Fibroblast of lung (primary cell): ENCODE results near the gene CPO. TPM values are rescaled to one million over a fixed set of nuclear protein-coding genes. Genes with fewer than 3 reads are reported as not detected.

ENCODE experiments used
- DNase-seq, 2 donors: peaks; one replicate each; pipeline versions ENCODE4 v3.0.0 to v3.0.0-alpha.2; 2010; ENCODE audit warnings: low read depth in 2 of 2
- H2AFZ ChIP-seq: 2 replicates; pipeline ENCODE4 v1.5.1; 2012; ENCODE audit warnings: low read length, control low read depth, inconsistent platforms
- H3K27ac ChIP-seq: 2 replicates; pipeline ENCODE4 v1.5.1; 2011; ENCODE audit warnings: low read length, control low read depth; ENCODE audit not compliant: insufficient read depth
- H3K27me3 ChIP-seq: 2 replicates; pipeline ENCODE4 v1.5.1; 2011; ENCODE audit warnings: mild to moderate bottlenecking, low read length; ENCODE audit not compliant: control insufficient read depth, insufficient read depth
- H3K36me3 ChIP-seq: 2 replicates; pipeline ENCODE4 v1.5.1; 2011; ENCODE audit warnings: low read length; ENCODE audit not compliant: control insufficient read depth, insufficient read depth
- H3K4me1 ChIP-seq: 2 replicates; pipeline ENCODE4 v1.5.1; 2011; ENCODE audit warnings: low read length; ENCODE audit not compliant: control insufficient read depth, insufficient read depth; ENCODE audit errors: extremely low read depth
- H3K4me2 ChIP-seq: 2 replicates; pipeline ENCODE4 v1.5.1; 2011; ENCODE audit warnings: low read length, control low read depth; ENCODE audit not compliant: insufficient read depth; ENCODE audit errors: extremely low read depth
- H3K4me3 ChIP-seq, 4 experiments: fragments of 200-600 bp in 1 of 4; sonication (generic) in 1 of 4; replicated peaks in 1 of 4; 2 replicates each; pipeline ENCODE4 v1.5.1; 2011 to 2016; ENCODE audit warnings: low read length in 4 of 4, low read depth in 3 of 4, mild to moderate bottlenecking in 3 of 4, control low read depth in 2 of 4, inconsistent platforms in 1 of 4, mixed read lengths in 1 of 4; ENCODE audit not compliant: insufficient read depth in 1 of 4; ENCODE audit errors: control extremely low read depth in 1 of 4
- H3K79me2 ChIP-seq: 2 replicates; pipeline ENCODE4 v1.5.1; 2012; ENCODE audit warnings: mild to moderate bottlenecking, low read length, inconsistent platforms; ENCODE audit not compliant: control insufficient read depth, insufficient read depth
- H3K9ac ChIP-seq: 2 replicates; pipeline ENCODE4 v1.5.1; 2011; ENCODE audit warnings: mild to moderate bottlenecking, low read length, control low read depth; ENCODE audit not compliant: insufficient read depth
- H3K9me3 ChIP-seq: 2 replicates; pipeline ENCODE4 v1.5.1; 2012; ENCODE audit warnings: low read depth, low read length; ENCODE audit not compliant: control insufficient read depth, insufficient read depth
- H4K20me1 ChIP-seq: 2 replicates; pipeline ENCODE4 v1.5.1; 2011; ENCODE audit warnings: low read length; ENCODE audit not compliant: control insufficient read depth, insufficient read depth; ENCODE audit errors: extremely low read depth
- EZH2 ChIP-seq: IDR thresholded peaks from 2 replicates; pipeline ENCODE4 v1.5.1; 2012; ENCODE audit warnings: low read length, control low read depth, mild to moderate bottlenecking; ENCODE audit errors: missing control alignments
- polyA plus RNA-seq, 2 donors: library from polyadenylated mRNA; depleted of rRNA in 1 of 2; stranded (reverse) in 1 of 2; unstranded in 1 of 2; fragments of >200 nt; gene quantifications; 2 replicates each; pipeline ENCODE4 v1.2.1, GENCODE V29; 2011 to 2012; ENCODE audit warnings: missing spikeins in 1 of 2
- total RNA-seq: library from RNA; depleted of rRNA; stranded (reverse); fragments of >200 nt; gene quantifications from 2 replicates; pipeline ENCODE4 v1.2.1, GENCODE V29; 2014
- TF ChIP-seq, protein P1 (sequence below), 2 donors: IDR thresholded peaks in 1 of 2; conservative IDR thresholded peaks in 1 of 2; 1 replicate in 1 of 2; 2 replicates in 1 of 2; pipeline ENCODE4 v1.5.1; 2011 to 2012; ENCODE audit warnings: low read length in 2 of 2, control low read depth in 1 of 2, inconsistent platforms in 1 of 2, low read depth in 1 of 2, mild to moderate bottlenecking in 1 of 2

Gene CPO
- total and polyA plus RNA-seq, 2 donors (not counting 1 experiment from before 2014, with no cell fraction given), result under 0.01 TPM; not detected in 1

DNA sequence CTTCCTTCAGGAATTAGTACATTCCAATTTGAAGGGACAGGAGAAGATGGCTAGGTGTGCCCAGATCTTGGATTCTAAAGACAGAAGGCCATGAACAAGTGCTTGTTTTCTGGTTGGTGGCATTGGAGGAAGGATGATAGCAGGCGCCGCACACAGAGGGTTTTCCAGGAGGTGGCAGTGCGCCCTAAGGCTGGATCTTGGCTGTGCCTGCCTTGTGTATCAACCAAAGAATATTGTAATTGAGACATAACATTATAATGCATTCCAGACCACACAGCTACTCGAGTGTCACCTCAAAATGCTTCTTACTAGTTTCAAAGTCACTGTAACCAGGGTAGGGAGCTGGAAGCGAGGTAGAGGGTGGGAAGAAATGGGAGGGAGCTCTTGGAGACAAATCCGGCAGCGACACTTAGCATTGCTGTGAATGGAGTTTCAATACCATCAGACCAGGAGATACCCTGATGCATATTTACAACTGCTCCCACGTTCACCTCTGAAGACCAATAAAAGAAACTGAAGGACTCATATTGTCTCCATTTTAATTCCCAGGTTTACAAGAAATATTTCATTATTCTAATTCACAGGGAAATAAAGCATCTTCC lies 42.5 kb downstream of the CPO start:
- no peaks in the 10 kb centered on the region for H3K79me2 ChIP-seq
- DNase-seq, result peak; percentile 63 to 82
- H3K27ac ChIP-seq, result no peak overlapping the region
- H4K20me1 ChIP-seq, result no peaks in the 10 kb centered on the region
- no peak overlapping the region for H3K4me3 ChIP-seq
- no peaks in the 10 kb centered on the region for H3K36me3 ChIP-seq
- no peaks in the 10 kb centered on the region for H3K9me3 ChIP-seq
- no peaks in the 10 kb centered on the region for H3K4me1 ChIP-seq
- no peaks in the 10 kb centered on the region for H3K27me3 ChIP-seq
- H2AFZ ChIP-seq, result no peak overlapping the region
- no peak for TF ChIP-seq EZH2
- TF ChIP-seq, protein P1, sequence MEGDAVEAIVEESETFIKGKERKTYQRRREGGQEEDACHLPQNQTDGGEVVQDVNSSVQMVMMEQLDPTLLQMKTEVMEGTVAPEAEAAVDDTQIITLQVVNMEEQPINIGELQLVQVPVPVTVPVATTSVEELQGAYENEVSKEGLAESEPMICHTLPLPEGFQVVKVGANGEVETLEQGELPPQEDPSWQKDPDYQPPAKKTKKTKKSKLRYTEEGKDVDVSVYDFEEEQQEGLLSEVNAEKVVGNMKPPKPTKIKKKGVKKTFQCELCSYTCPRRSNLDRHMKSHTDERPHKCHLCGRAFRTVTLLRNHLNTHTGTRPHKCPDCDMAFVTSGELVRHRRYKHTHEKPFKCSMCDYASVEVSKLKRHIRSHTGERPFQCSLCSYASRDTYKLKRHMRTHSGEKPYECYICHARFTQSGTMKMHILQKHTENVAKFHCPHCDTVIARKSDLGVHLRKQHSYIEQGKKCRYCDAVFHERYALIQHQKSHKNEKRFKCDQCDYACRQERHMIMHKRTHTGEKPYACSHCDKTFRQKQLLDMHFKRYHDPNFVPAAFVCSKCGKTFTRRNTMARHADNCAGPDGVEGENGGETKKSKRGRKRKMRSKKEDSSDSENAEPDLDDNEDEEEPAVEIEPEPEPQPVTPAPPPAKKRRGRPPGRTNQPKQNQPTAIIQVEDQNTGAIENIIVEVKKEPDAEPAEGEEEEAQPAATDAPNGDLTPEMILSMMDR (conservative IDR thresholded peaks at IDR 0.05 in 1 of 2, IDR thresholded peaks at IDR 0.05 in 1 of 2; ENCODE audit: low read depth in 1 of 2, low read length in 2 of 2), result peak; percentile 84 to 92
- no peak overlapping the region for H3K4me2 ChIP-seq
- H3K9ac ChIP-seq, result no peak overlapping the region

DNA sequence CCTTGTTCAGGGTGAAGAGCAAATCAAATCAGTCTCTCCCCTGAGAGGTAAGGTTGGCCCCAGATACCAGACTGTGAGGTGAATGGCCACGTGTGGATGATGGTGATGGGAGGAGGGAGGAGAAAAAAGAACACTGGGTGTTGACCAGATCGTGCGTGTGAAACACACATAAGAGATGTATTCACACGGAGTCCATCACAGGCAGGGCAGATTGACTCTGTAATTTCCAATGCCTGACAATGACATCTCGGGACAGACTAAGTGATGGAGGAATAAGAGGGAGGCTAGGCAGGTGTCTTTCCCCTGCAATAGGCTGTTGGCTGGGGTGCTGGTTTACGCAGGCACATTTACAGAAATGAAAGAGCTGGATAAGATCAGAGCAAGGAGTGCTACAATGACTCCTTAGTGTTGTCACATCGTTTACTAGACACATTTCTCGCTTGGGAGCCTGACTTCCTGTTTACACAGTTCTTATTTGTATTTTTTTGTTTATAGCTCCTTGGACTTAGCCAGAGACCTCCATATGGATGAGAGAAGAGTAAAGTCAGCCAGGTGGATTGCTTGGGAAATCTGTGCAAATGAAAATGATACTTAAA lies 43.1 kb downstream of the CPO start:
- no peak overlapping the region for H3K4me3 ChIP-seq
- H3K79me2 ChIP-seq, result no peaks in the 10 kb centered on the region
- no peak overlapping the region for H3K9ac ChIP-seq
- no peak for DNase-seq
- H3K27ac ChIP-seq, result no peak overlapping the region
- H3K4me2 ChIP-seq, result no peak overlapping the region
- no peaks in the 10 kb centered on the region for H3K27me3 ChIP-seq
- H3K9me3 ChIP-seq, result no peaks in the 10 kb centered on the region
- H4K20me1 ChIP-seq, result no peaks in the 10 kb centered on the region
- H3K4me1 ChIP-seq, result no peaks in the 10 kb centered on the region
- TF ChIP-seq, protein P1 (conservative IDR thresholded peaks at IDR 0.05 in 1 of 2, IDR thresholded peaks at IDR 0.05 in 1 of 2; ENCODE audit: low read depth in 1 of 2, low read length in 2 of 2), result no peak
- TF ChIP-seq EZH2, result no peak
- no peaks in the 10 kb centered on the region for H3K36me3 ChIP-seq
- H2AFZ ChIP-seq, result no peak overlapping the region

DNA sequence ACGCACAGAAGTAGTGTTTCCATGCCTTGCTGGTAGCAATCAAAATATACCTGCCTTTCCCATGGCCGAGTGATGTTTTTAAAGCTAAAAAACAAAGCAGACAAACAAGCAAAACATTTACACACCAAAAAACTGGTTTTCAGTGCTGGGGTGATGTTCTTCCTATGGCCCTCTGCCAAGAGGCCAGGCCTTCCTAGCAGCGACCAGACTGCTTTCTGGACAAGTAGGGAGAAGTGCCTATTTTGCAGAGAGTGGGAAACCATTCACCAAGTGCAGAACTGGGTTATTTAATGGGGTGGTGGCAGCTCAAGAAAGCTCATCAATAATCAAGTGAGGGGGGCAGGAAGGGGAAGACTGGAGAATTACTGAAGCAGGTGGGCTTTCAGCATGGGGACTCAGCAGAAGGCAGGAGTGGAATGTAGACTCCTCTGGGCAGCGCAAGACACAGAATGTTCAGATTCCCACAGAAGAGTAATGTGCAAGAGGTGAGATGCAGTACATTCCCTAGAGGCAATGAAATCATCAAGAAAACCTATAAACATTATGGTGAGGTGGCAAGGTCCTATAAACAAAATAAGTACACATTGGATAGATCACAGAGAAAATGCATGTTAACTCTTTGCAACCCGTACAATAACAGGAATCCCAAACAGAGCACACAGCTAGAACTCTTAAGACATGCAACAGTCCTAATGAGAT lies 44.0 kb downstream of the CPO start:
- Histone ChIP-seq H4K20me1 (no peaks in the 10 kb centered on the region), H3K4me1 (no peaks in the 10 kb centered on the region), H3K9ac (no peak overlapping the region), H3K4me3 (no peak overlapping the region), H3K27me3 (no peaks in the 10 kb centered on the region), H3K9me3 (no peaks in the 10 kb centered on the region), H3K27ac (no peak overlapping the region), H3K4me2 (no peak overlapping the region), H3K36me3 (no peaks in the 10 kb centered on the region), H3K79me2 (no peaks in the 10 kb centered on the region), H2AFZ (no peak overlapping the region)
- DNase-seq, result peak; percentile 14 to 50
- TF ChIP-seq, protein P1 (conservative IDR thresholded peaks at IDR 0.05 in 1 of 2, IDR thresholded peaks at IDR 0.05 in 1 of 2; ENCODE audit: low read depth in 1 of 2, low read length in 2 of 2), result no peak
- TF ChIP-seq EZH2, result no peak
